A673 (cell line): Measurements from ENCODE around the gene RBM41. TPM values are rescaled to one million over a fixed set of nuclear protein-coding genes. Genes with fewer than 3 reads are reported as not detected.

Experiments used
- BruUV-seq: library from RNA; stranded (reverse); fragments of 400-500 nt; replicated peaks from 2 replicates; lab custom pipeline; 2021; lab: Mats Ljungman, UMichigan
- CTCF ChIA-PET: fragments of 300-600 bp; sonication (Branson Sonifier 250); formaldehyde crosslinking; loops from one replicate; lab custom pipeline; 2022; ENCODE audit warnings: antibody characterized with exemption; lab: Charles Lee
- POLR2A ChIA-PET: fragments of 300-600 bp; sonication (Branson Sonifier 250); formaldehyde crosslinking; loops from one replicate; lab custom pipeline; 2022; ENCODE audit warnings: antibody characterized with exemption; ENCODE audit not compliant: low non-redundant PET; lab: Charles Lee
- DNase-seq: peaks from one replicate; pipeline ENCODE4 v3.0.0-alpha.2; 2015; ENCODE audit warnings: low spot score
- H3K27ac ChIP-seq: fragments of 200-600 bp; sonication (generic); 2 replicates; pipeline ENCODE4 v1.5.1; 2016; ENCODE audit warnings: mixed run types, low read depth, mild to moderate bottlenecking, mixed read lengths, antibody characterized with exemption, low read length; ENCODE audit not compliant: poor library complexity, severe bottlenecking
- H3K27me3 ChIP-seq: fragments of 200-600 bp; sonication (generic); replicated peaks from 2 replicates; pipeline ENCODE4 v1.6.1; 2017; ENCODE audit warnings: mixed run types, low read depth, mild to moderate bottlenecking, mixed read lengths, antibody characterized with exemption, low read length; ENCODE audit not compliant: insufficient read depth, poor library complexity
- H3K36me3 ChIP-seq: fragments of 200-600 bp; sonication (generic); 2 replicates; pipeline ENCODE4 v1.6.1; 2016; ENCODE audit warnings: mixed run types, mild to moderate bottlenecking, mixed read lengths, antibody characterized with exemption, low read length; ENCODE audit not compliant: insufficient read depth, poor library complexity, severe bottlenecking
- H3K4me1 ChIP-seq: fragments of 200-600 bp; sonication (generic); 2 replicates; pipeline ENCODE4 v1.6.1; 2017; ENCODE audit warnings: mixed run types, mild to moderate bottlenecking, mixed read lengths, antibody characterized with exemption, low read length; ENCODE audit not compliant: insufficient read depth, poor library complexity, severe bottlenecking
- H3K4me3 ChIP-seq: fragments of 200-600 bp; sonication (generic); 2 replicates; pipeline ENCODE4 v1.5.1; 2016; ENCODE audit warnings: low read depth, mixed run types, mild to moderate bottlenecking, mixed read lengths, low read length; ENCODE audit not compliant: poor library complexity, severe bottlenecking
- H3K9me3 ChIP-seq: fragments of 200-600 bp; sonication (generic); 2 replicates; pipeline ENCODE4 v1.6.1; 2016; ENCODE audit warnings: mixed run types, low read depth, mild to moderate bottlenecking, mixed read lengths, antibody characterized with exemption, low read length; ENCODE audit not compliant: poor library complexity, severe bottlenecking
- EZH2 ChIP-seq: fragments of 200-600 bp; sonication (generic); IDR thresholded peaks from 2 replicates; pipeline ENCODE4 v1.6.1; 2017; ENCODE audit warnings: borderline replicate concordance, low read depth, mild to moderate bottlenecking, mixed read lengths, antibody characterized with exemption, low read length; ENCODE audit not compliant: poor library complexity, severe bottlenecking
- intact Hi-C: fragments of 100-400 bp; cut with micrococcal nuclease; formaldehyde crosslinking; loops from one replicate; pipeline ENCODE4 v1.10.0; 2022; ENCODE audit not compliant: unreplicated experiment
- total RNA-seq: library from RNA; stranded (reverse); gene quantifications from 2 replicates; pipeline ENCODE4 v1.2.3, GENCODE V29; 2021
- TF ChIP-seq, protein P1 (sequence below): fragments of 300-800, 200-600 bp; sonication (generic); conservative IDR thresholded peaks from 2 replicates; pipeline ENCODE4 v1.5.1; 2017; ENCODE audit warnings: low read depth, mild to moderate bottlenecking, antibody characterized with exemption, low read length, moderate library complexity, mixed read lengths

Gene RBM41
- total RNA-seq, 1 experiment from 2014 or later, result 19.0 TPM

DNA sequence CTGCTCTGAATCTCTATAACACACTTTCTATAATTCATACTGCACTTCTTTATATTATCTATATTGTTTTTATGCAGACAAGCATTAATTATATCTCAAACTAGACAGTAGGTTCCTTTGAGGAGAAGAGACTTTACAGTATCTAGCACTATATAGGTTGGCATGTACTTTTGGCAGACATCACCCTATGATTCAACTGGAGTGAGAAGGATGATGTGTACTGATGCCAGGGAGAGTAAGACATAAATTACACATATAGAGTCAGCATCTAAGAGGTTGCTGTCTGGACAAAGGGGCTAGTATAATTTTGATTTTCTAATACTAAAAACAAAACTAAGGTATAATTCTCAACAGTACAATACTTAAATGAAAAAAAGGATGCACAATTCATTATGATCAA is 5.1 kb upstream of the RBM41 start:
- H3K9me3 ChIP-seq, result no peaks in the 10 kb centered on the region
- H3K4me1 ChIP-seq, result no peaks in the 10 kb centered on the region
- H3K4me3 ChIP-seq, result no peak overlapping the region
- intact Hi-C loops, result no loop called here
- ChIA-PET POLR2A (no interaction called here), CTCF (no interaction called here)
- no peaks in the 10 kb centered on the region for H3K27me3 ChIP-seq
- TF ChIP-seq EZH2, result no peak
- TF ChIP-seq, protein P1, sequence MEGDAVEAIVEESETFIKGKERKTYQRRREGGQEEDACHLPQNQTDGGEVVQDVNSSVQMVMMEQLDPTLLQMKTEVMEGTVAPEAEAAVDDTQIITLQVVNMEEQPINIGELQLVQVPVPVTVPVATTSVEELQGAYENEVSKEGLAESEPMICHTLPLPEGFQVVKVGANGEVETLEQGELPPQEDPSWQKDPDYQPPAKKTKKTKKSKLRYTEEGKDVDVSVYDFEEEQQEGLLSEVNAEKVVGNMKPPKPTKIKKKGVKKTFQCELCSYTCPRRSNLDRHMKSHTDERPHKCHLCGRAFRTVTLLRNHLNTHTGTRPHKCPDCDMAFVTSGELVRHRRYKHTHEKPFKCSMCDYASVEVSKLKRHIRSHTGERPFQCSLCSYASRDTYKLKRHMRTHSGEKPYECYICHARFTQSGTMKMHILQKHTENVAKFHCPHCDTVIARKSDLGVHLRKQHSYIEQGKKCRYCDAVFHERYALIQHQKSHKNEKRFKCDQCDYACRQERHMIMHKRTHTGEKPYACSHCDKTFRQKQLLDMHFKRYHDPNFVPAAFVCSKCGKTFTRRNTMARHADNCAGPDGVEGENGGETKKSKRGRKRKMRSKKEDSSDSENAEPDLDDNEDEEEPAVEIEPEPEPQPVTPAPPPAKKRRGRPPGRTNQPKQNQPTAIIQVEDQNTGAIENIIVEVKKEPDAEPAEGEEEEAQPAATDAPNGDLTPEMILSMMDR, result no peak
- H3K27ac ChIP-seq, result no peak overlapping the region
- no peak for DNase-seq
- BruUV-seq, result no TSS peak
- H3K36me3 ChIP-seq, result no peaks in the 10 kb centered on the region

DNA sequence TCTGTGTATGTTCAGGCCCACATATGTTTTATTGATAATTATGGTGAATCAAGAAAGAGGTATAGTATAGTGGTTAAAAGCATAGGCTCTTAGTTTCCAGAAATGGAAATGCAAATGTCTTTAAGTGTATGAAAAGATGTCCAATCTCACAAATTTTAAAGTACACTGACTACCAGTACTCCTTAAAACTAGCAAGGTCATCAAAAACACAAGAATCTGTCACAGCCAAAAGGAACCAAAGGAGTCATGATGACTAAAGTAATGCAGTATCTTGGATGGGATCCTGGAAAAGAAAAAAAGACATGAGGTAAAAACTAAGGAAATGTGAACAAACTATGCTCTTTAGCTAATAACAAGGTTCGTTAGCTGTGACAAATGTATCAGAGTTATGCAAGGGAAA is 661 bp upstream of the RBM41 start:
- ChIA-PET POLR2A (interaction anchor here (0.6 kb wide), 1 partner anchor 206 kb away, joined by 15 read pairs; no protein-coding TSS in a partner anchor), CTCF (no interaction called here)
- no TSS peak for BruUV-seq
- Histone ChIP-seq H3K27ac (no peak overlapping the region), H3K27me3 (no peaks in the 10 kb centered on the region), H3K4me1 (no peaks in the 10 kb centered on the region), H3K4me3 (no peak overlapping the region), H3K9me3 (no peaks in the 10 kb centered on the region), H3K36me3 (peaks cover 18% of the 10 kb centered on the region)
- intact Hi-C loops, result no loop called here
- no peak for TF ChIP-seq EZH2
- TF ChIP-seq, protein P1, result no peak
- DNase-seq, result no peak

- H3K9me3 ChIP-seq, result no peaks in the 10 kb centered on the region
- ChIA-PET POLR2A (no interaction called here), CTCF (no interaction called here)
- DNase-seq, result peak; percentile 10
- H3K36me3 ChIP-seq, result peaks cover 24% of the 10 kb centered on the region
- H3K4me3 ChIP-seq, result peak overlapping the region; percentile 70
- no peak for TF ChIP-seq EZH2
- TF ChIP-seq, protein P1, result no peak
- intact Hi-C loops, result no loop called here
- no TSS peak for BruUV-seq
- H3K4me1 ChIP-seq, result no peaks in the 10 kb centered on the region
- peak overlapping the region; percentile 80 for H3K27ac ChIP-seq
- no peaks in the 10 kb centered on the region for H3K27me3 ChIP-seq
Observed at GRCh38 chrX:107117993-107118321, 665 bp downstream of the RBM41 start.
